ENCODE results near the gene SPNS3.

The SPNS3 gene

DNA sequence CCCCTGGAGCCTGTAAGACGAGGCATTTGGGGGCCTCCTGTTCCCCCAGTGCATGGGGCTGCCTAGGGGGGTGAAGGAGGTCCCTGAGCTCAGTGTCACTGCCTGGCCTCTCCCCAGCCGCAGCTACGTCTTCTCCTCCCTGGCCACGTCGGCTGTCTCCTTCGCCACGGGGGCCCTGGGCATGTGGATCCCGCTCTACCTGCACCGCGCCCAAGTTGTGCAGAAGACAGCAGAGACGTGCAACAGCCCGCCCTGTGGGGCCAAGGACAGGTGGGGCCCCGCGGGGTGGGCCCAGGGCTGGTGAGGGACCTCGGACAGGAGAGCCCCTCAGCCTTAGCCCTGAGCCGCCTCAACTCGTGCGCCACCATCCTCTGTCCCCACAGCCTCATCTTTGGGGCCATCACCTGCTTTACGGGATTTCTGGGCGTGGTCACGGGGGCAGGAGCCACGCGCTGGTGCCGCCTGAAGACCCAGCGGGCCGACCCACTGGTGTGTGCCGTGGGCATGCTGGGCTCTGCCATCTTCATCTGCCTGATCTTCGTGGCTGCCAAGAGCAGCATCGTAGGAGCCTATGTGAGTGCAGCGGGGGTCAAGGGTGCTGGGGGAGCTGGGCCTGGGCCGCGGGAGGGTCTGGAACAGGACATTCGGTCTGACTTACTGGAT is 99.3 kb downstream of the SPNS3 start:
- no peak for DNase-seq

DNA sequence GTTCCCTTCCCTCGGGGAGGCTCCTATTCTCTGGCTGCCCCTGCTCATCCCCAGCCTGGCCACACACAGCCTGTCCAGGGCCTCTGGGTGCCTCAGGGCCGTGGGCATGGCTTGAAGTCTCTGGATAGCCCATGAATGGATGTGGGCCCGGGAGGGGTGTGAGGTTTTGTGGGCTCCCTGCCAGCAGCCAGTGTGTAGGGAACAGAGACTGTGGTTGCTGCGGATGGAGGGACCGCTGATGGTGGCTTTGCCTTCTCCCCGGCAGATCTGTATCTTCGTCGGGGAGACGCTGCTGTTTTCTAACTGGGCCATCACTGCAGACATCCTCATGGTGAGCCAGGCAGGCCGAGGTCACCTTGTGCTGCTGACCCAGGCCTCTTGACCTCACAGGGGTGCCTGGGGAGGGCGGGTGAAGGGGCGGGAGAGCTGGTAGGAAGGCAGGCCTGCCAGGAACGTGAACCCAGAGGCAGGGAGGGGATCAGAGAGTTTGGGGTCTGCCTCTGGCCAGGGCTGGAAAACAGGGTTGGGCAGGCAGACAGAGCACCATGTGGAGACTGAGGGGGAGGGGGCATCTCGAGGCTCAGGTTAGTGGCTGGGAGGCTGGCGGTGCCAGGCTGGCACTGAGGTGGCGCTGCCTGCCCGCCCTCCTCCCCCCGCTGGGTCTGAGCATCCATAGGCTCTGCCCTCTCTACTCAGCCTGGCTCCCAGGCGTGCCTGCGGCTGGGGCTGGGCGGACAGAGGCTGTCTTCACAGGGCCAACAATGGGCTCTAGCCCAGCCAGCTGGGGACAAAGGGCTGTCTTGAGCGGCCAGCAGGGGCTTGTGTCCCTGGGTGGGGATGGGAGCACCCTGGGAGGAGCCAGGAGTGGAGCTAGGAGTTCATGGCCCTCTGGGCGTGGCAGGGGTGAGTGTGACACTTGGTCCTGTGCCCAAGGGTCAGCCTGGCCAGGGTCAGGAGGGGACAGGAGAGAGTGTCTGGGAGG is 100.1 kb downstream of the SPNS3 start:
- DNase-seq, result no peak

DNA sequence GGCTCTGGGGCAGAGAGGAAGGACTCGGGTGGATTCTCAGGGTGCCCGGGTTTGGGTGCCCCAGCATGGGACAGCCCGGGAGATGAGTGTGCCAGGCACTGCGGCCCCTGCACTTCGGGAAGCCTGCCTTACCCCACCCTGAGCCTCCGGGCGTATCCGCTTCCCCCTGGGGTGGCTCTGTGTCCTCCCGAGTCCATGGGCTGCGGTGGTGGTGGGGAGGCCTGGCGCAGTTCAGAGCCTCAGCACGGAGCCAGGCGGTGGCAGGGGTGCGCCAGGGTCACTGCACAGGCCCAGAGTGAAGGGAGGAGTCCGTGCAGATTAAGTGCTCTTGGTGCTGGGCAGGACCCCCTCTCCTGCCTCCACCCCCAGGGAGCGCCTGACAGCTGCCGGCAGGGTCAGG is 100.8 kb downstream of the SPNS3 start:
- DNase-seq, result no peak

DNA sequence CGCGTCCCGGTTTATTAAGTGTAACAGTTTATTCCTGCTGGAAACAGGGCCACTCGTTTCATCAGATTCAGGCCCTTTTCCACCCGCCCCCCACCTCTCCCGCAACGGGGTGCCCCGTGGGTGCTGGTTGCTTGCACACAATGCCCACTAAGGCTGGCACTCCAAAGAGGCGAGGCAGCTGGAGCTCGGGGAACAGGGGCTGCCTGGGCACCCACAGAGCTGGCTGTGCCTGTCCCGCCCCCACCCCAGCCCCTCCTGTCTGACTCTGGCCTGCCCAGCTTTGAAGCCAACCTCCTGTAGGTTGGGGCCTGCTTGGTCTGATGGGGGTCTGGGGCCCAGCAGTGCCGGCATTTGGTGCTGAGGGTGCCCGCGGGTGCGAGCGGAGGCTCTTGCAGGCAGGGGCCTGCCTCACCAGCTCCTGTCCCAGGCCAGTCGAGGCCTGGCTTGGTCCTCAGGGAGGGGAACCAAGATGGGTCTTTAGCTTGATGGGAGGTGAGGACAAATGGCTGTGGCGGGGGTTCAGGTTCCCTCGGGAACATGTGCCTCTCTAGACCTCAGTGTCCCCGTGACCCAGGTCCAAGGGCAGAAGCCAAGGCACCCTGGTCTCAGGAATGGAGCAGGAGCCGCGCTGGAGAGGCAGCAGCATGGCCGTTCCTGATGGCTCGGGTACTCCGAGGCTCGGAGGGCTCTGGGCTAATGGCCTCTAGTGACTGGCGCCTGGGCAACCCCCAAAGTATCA is 101.4 kb downstream of the SPNS3 start:
- DNase-seq, result no peak

DNA sequence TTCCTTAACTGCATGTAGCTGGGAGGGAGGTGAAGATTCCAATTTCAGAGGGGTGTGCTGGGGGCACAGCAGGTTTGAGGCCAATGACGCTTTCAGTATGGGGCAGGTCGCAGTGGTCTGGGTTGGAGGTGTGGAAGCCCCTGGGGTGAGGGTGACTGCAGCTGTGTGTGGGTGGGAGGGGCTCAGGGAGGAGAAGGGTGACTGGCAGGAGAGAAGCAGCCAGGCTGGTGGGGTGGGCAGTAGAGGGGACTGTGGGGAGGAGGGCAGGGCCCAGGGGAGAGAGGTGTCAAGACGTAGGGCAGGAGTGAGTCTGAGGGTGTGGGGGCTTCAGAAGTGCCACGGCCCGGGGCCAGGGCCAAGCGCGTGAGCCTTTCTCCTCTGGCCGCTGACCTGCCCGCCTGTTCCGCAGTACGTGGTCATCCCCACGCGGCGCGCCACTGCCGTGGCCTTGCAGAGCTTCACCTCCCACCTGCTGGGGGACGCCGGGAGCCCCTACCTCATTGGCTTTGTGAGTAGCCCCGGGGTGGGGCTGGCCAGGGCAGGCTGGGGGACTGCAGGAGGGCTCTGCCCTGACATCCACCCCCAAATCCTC is 102.0 kb downstream of the SPNS3 start:
- DNase-seq, result no peak

DNA sequence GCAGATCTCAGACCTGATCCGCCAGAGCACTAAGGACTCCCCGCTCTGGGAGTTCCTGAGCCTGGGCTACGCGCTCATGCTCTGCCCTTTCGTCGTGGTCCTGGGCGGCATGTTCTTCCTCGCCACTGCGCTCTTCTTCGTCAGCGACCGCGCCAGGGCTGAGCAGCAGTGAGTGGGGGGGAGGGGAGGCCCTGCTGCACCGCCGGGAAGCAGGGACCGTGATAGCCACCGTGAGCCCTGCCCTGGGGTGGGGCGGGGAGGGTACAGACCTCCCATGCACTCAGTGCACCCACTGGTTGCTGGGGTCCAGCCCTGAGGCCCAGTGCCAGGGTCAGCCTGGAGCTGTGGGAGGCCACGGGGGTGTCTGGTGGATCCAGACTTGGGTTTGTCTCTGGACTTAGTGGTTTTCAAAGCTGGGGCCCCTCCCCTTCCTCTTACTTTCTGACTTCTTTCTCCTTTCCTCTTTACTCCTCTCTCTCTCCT is 102.6 kb downstream of the SPNS3 start:
- no peak for DNase-seq

DNA sequence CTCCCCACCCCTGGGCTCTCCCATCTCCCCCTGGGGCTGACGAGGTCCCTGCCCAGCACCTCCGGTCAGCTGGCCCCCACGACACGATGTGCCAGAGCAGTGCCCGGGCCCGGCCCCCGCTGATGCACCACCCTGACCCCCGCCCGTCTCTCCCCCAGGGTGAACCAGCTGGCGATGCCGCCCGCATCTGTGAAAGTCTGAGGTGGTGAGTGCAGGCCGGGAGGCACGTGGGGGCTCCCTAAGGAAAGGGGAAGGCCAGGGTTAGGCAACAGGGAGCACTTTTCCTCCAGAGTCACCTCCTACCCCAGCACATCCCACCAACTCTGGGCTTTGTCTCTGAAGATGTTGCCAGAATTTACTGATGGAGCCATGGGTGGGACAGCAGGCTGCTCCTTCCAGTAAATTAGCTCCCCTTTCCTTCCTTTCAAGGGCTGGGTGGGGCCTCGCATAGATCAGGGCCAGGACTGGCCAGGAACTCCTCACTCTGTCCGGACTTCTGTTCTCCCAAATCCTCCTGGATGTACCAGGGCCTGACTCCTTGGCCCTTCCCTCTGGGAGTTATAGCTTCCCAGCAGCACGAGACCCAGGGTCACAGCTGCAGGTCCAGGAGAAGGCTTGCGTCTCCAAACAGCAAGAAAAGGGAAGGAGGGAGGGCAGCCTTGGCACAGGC is 103.1 kb downstream of the SPNS3 start:
- DNase-seq, result no peak
